K562 (cell line): ENCODE data around the gene MAMDC4. TPM values are rescaled to one million over a fixed set of nuclear protein-coding genes. Genes with fewer than 3 reads are reported as not detected.

ENCODE experiments used
- ATF2 ChIP-seq: sonication (generic); formaldehyde crosslinking; IDR thresholded peaks from 2 replicates; pipeline ENCODE4 v1.8.1; 2022; ENCODE audit warnings: missing genetic modification reagents
- CCNT2 ChIP-seq: IDR thresholded peaks from 2 replicates; pipeline ENCODE4 v1.6.1; 2011; ENCODE audit warnings: borderline replicate concordance, low read depth, mild to moderate bottlenecking, moderate library complexity, mixed read lengths, low read length; ENCODE audit not compliant: insufficient read length; ENCODE audit errors: extremely low read depth
- CLOCK ChIP-seq: fragments of 250-450 bp; sonication (Bioruptor Pico); IDR thresholded peaks from 2 replicates; pipeline ENCODE4 v1.4.0; 2020; ENCODE audit warnings: mild to moderate bottlenecking, moderate library complexity, borderline replicate concordance
- CREB5 ChIP-seq: fragments of 250-450 bp; sonication (Bioruptor Pico); IDR thresholded peaks from 2 replicates; pipeline ENCODE4 v1.5.0; 2020; ENCODE audit warnings: mild to moderate bottlenecking
- HOXB6 ChIP-seq: fragments of 250-450 bp; sonication (Bioruptor Pico); IDR thresholded peaks from 2 replicates; pipeline ENCODE4 v1.5.1; 2022; ENCODE audit warnings: mild to moderate bottlenecking, borderline replicate concordance
- IRF2 ChIP-seq: sonication (generic); formaldehyde crosslinking; IDR thresholded peaks from 2 replicates; pipeline ENCODE4 v1.8.1; 2022; ENCODE audit warnings: mild to moderate bottlenecking, missing genetic modification reagents
- PURB ChIP-seq: sonication (generic); formaldehyde crosslinking; IDR thresholded peaks from 2 replicates; pipeline ENCODE4 v1.9.0; 2021; ENCODE audit warnings: low read depth, mild to moderate bottlenecking, missing genetic modification reagents
- ZC3H4 ChIP-seq: sonication (generic); formaldehyde crosslinking; IDR thresholded peaks from 2 replicates; pipeline ENCODE4 v1.9.0; 2021; ENCODE audit warnings: missing genetic modification reagents, borderline replicate concordance
- ZKSCAN8 ChIP-seq: fragments of 200-800 bp; sonication (Bioruptor generic); IDR thresholded peaks from 2 replicates; pipeline ENCODE4 v1.6.1; 2016; ENCODE audit warnings: missing genetic modification characterization, missing compliant biosample characterization
- ZNF318 ChIP-seq, 2 experiments: fragments of 450-650 bp; IDR thresholded peaks; 2 replicates each; pipeline ENCODE4 v1.6.1; 2016; ENCODE audit warnings: mild to moderate bottlenecking in 2 of 2, borderline replicate concordance in 1 of 2, low read depth in 1 of 2, moderate library complexity in 1 of 2
- ZSCAN29 ChIP-seq: fragments of 450-650 bp; IDR thresholded peaks from 2 replicates; pipeline ENCODE4 v1.6.1; 2017
- polyA plus RNA-seq, 8 experiments: library from polyadenylated mRNA; depleted of rRNA in 4 of 8; stranded (reverse) in 5 of 8; unstranded in 3 of 8; fragments of >200 nt; fragmentation: Nextera tagmentation in 2 of 8; fragmentation: Illumina TruSeq in 1 of 8; extraction: Ambion mirVana in 2 of 8; extraction: Trizol in 1 of 8; gene quantifications; 2 replicates each; pipeline versions ENCODE4 v1.2.1 to v1.2.3, GENCODE V29; 2011 to 2014; ENCODE audit warnings: inconsistent platforms in 1 of 8, missing spikeins in 1 of 8
- total RNA-seq, 7 experiments: library from RNA; depleted of rRNA in 6 of 7; stranded (reverse); fragments of >200 nt in 6 of 7; fragmentation: Illumina TruSeq in 2 of 7; extraction: Trizol in 2 of 7; gene quantifications; 2 replicates each; pipeline versions ENCODE4 v1.2.1 to v1.2.3, GENCODE V29; 2011 to 2021; ENCODE audit warnings: low replicate concordance in 1 of 7

MAMDC4 gene
- total and polyA plus RNA-seq, 9 of the 15 experiments (the other 6 are each of a cell fraction or from before 2014, with no cell fraction given), result 0.03 to 10.8 (median 1.5) TPM

GRCh38 chr9:136875155-136875554 lies 23.0 kb downstream of the MAMDC4 start (continued):
- TF ChIP-seq ZNF318 (IDR thresholded peaks at IDR 0.05; ENCODE audit: borderline replicate concordance in 1 of 2, low read depth in 1 of 2) (no peak), ATF2 (CRISPR knock-in tag) (no peak), ZC3H4 (no peak), CREB5 (no peak), CCNT2 (peak; percentile 22), CLOCK (CRISPR knock-in tag) (no peak), ZSCAN29 (no peak), IRF2 (no peak), ZKSCAN8 (CRISPR knock-in tag) (no peak), PURB (CRISPR knock-in tag) (no peak), HOXB6 (CRISPR knock-in tag) (no peak)
